ENCODE measurements around the gene ZBTB7A. TPM values are rescaled to one million over a fixed set of nuclear protein-coding genes. Genes with fewer than 3 reads are reported as not detected.
A peak's percentile ranks its signal among the peaks of the same experiment; 100 is the strongest.

Gene ZBTB7A
- total RNA-seq, result 10 to 100 TPM; 67.4 to 72.6 TPM

- Mint-ChIP-seq H3K9me3 (ENCODE audit: low read depth) (no peaks in the 10 kb centered on the region), H3K27ac (peak within 1 kb of the TSS; percentile 89), H3K4me1 (peaks cover 42% of the 10 kb centered on the region), H3K27me3 (no peaks in the 10 kb centered on the region), H3K4me3 (peak within 1 kb of the TSS; percentile 79), H3K36me3 (peaks cover 8% of the 10 kb centered on the region)
- CTCF ChIA-PET, result interaction anchor here (0.8 to 1.1 kb wide), 4 partner anchors 10 to 79 kb away, joined by 3 to 4 read pairs (median 3); no protein-coding TSS in a partner anchor
- ATAC-seq (peak; percentile 48), DNase-seq (peak; percentile 92)
Measured at GRCh38 chr19:4066682-4067395, at the start of gene ZBTB7A. ZBTB7A (minus strand) TSS chr19:4066899; CDS start chr19:4055232, 11,667 bp downstream.

DNA sequence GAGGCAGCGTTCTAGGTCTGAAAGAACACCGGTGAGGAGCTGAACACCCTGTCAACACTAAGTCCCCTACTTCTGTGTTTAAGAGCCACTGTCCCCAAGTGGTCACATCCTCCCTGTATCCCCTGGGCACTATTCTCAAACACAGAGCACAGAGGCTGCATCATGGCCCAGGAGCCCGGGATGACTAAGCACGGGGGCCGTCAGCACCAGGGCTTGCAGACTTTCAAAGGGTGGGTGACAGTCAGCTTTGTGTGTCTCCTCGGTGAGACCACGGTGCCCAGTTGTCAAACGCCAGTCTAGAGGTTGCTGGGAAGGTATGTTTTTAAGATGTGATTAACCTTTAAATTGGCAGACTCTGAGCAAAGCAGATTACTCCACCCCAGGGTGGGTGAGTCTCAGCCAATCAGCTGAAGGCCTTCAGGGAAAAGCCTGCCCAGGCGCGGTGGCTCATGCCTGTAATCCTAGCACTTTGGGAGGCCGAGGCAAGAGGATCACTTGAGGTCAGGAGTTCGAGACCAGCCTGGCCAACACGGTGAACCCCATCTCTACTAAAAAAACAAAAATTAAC lies 49.2 kb upstream of the ZBTB7A start:
- H3K27ac Mint-ChIP-seq, result peak overlapping the region; percentile 87
- H3K27me3 Mint-ChIP-seq, result no peaks in the 10 kb centered on the region
- no peak overlapping the region for H3K4me3 Mint-ChIP-seq
- peaks cover 57% of the 10 kb centered on the region for H3K4me1 Mint-ChIP-seq
- no peaks in the 10 kb centered on the region for H3K9me3 Mint-ChIP-seq (ENCODE audit: low read depth)
- ATAC-seq (peak; percentile 31), DNase-seq (no peak)
- peaks cover 48% of the 10 kb centered on the region for H3K36me3 Mint-ChIP-seq
- CTCF ChIA-PET, result interaction anchor here (0.6 to 2.5 kb wide), 8 partner anchors 9 to 53 kb away, joined by 3 to 17 read pairs (median 4); partner anchors contain the start of genes CREB3L3 and MAP2K2

DNA sequence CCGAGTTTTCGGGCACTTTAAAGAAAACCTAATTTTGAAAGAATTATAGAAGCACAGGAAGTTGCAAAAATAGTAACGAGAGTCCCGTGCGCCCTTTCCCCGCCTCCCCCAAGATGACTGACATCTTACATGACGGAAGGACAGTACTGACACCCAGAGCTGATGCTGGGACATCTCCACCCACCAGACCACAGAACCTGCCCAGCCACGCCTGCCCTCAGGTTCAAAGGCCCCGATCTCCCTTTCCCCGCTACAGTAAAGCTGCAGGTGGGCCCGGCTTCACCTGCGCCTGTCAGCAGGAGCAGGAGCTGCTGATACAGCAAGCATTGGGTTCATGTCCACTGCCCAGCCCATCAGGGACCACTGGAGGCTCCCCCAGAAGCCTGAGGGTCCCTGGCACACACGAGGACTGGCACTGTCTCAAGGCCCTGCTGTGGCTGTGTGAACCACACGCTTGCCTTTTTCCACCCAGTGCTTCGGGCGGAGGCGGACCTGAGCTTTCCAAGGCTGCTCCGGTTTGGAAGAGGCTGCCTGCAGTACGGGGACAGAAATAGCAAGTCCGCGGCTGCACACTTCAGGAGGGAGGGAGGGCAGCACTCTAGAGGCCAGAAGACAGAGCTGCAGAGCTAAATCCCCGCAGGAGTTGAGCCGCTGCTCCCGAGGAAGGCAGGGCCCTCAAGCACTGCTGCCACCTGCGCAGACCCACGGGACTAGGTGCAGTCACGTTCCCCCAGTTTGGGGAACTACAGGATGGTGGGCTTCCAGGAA lies 48.5 kb upstream of the ZBTB7A start:
- peak; percentile 99 for ATAC-seq
- CTCF ChIA-PET, result interaction anchor here (0.6 to 2.5 kb wide), 12 partner anchors 9 to 128 kb away, joined by 3 to 17 read pairs (median 4); partner anchors contain the start of genes CREB3L3 and MAP2K2
- Mint-ChIP-seq H3K4me1 (peaks cover 61% of the 10 kb centered on the region), H3K4me3 (peak overlapping the region; percentile 40), H3K27me3 (no peaks in the 10 kb centered on the region), H3K9me3 (ENCODE audit: low read depth) (no peaks in the 10 kb centered on the region), H3K27ac (peak overlapping the region; percentile 87), H3K36me3 (peaks cover 52% of the 10 kb centered on the region)
- peak; percentile 91 for DNase-seq

DNA sequence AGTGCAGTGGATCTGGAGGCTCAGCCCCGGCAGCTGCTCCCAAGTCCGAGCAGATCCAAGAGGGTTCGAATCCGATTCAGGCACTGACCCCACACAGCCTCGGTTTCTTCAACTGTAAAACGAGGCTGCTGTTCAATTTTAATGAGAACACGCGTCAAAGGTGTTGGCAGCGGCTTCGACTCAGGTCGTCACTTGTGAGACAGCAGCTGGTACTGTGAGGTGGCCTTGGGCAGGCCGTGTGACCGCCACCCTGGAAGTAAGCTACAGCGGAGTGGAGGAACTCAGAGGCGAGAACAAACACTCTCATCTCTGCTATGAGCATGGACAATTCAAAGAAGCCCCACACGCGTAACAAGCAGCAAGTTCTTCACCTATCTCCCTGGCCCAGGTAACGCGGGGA lies 47.5 kb upstream of the ZBTB7A start:
- no peak for DNase-seq
- CTCF ChIA-PET, result interaction anchor here (0.9 to 2.5 kb wide), 5 partner anchors 10 to 127 kb away, joined by 3 to 17 read pairs (median 8); no protein-coding TSS in a partner anchor
- no peaks in the 10 kb centered on the region for H3K27me3 Mint-ChIP-seq
- ATAC-seq, result no peak
- H3K4me1 Mint-ChIP-seq, result peaks cover 67% of the 10 kb centered on the region
- no peaks in the 10 kb centered on the region for H3K9me3 Mint-ChIP-seq (ENCODE audit: low read depth)
- no peak overlapping the region for H3K4me3 Mint-ChIP-seq
- H3K27ac Mint-ChIP-seq, result peak overlapping the region; percentile 78
- peaks cover 58% of the 10 kb centered on the region for H3K36me3 Mint-ChIP-seq

GRCh38 chr19:4113398-4114088 lies 46.8 kb upstream of the ZBTB7A start:
- no peak overlapping the region for H3K4me3 Mint-ChIP-seq
- ATAC-seq, result no peak
- H3K4me1 Mint-ChIP-seq, result peaks cover 73% of the 10 kb centered on the region
- DNase-seq, result no peak
- H3K27ac Mint-ChIP-seq, result peak overlapping the region; percentile 72
- no peaks in the 10 kb centered on the region for H3K27me3 Mint-ChIP-seq
- H3K36me3 Mint-ChIP-seq, result peaks cover 65% of the 10 kb centered on the region
- no peaks in the 10 kb centered on the region for H3K9me3 Mint-ChIP-seq (ENCODE audit: low read depth)
- CTCF ChIA-PET, result interaction anchor here (1.1 to 2.3 kb wide), 3 partner anchors 22 to 126 kb away, joined by 3 to 8 read pairs (median 3); no protein-coding TSS in a partner anchor

GRCh38 chr19:4112367-4112766 lies 45.7 kb upstream of the ZBTB7A start:
- H3K4me1 Mint-ChIP-seq, result peaks cover 78% of the 10 kb centered on the region
- H3K27ac Mint-ChIP-seq, result no peak overlapping the region

DNA sequence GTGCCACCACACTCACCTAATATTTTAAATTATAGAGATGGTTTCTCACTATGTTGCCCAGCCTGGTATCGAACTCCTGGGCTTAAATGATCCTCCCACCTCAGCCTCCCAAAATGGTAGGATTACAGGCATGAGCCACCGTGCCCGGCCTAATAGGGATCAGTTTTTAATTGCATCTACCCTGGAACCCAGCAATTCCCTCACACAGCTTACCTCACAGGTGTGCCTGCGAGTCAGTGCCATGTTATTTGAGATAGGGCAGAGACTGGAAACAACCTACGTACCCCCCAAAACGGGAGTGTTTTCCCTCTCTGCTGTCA lies 42.9 kb upstream of the ZBTB7A start:
- CTCF ChIA-PET, result interaction anchor here (0.8 to 1.8 kb wide), 12 partner anchors 9 to 233 kb away, joined by 3 to 24 read pairs (median 4); partner anchors contain the start of genes EEF2 and MPND
- peaks cover 77% of the 10 kb centered on the region for H3K4me1 Mint-ChIP-seq
- H3K27ac Mint-ChIP-seq, result peak overlapping the region; percentile 100
- H3K9me3 Mint-ChIP-seq (ENCODE audit: low read depth), result no peaks in the 10 kb centered on the region
- DNase-seq (no peak), ATAC-seq (no peak)
- H3K4me3 Mint-ChIP-seq, result peak overlapping the region; percentile 41
- no peaks in the 10 kb centered on the region for H3K27me3 Mint-ChIP-seq
- peaks cover 74% of the 10 kb centered on the region for H3K36me3 Mint-ChIP-seq

More at GRCh38 chr19:4112367-4112766, 45.7 kb upstream of the ZBTB7A start:
- H3K4me3 Mint-ChIP-seq, result no peak overlapping the region
- H3K9me3 Mint-ChIP-seq (ENCODE audit: low read depth), result no peaks in the 10 kb centered on the region
- no peak for ATAC-seq
- no peak for DNase-seq
- H3K36me3 Mint-ChIP-seq, result peaks cover 71% of the 10 kb centered on the region
- CTCF ChIA-PET, result interaction anchor here (1.4 kb wide), 1 partner anchor 23 kb away, joined by 3 read pairs; no protein-coding TSS in a partner anchor
- no peaks in the 10 kb centered on the region for H3K27me3 Mint-ChIP-seq

- DNase-seq (peak; percentile 94), ATAC-seq (peak; percentile 68)
- Mint-ChIP-seq H3K27ac (peak overlapping the region; percentile 100), H3K27me3 (no peaks in the 10 kb centered on the region), H3K36me3 (peaks cover 70% of the 10 kb centered on the region), H3K4me3 (peak overlapping the region; percentile 41), H3K9me3 (ENCODE audit: low read depth) (no peaks in the 10 kb centered on the region), H3K4me1 (peaks cover 77% of the 10 kb centered on the region)
- CTCF ChIA-PET, result interaction anchor here (0.8 to 1.8 kb wide), 12 partner anchors 9 to 234 kb away, joined by 3 to 24 read pairs (median 4); partner anchors contain the start of genes EEF2 and MPND
Measured at GRCh38 chr19:4108767-4109625, 42.3 kb upstream of the ZBTB7A start.

- no peak for ATAC-seq
- H3K4me3 Mint-ChIP-seq, result no peak overlapping the region
- DNase-seq, result no peak
- no peaks in the 10 kb centered on the region for H3K27me3 Mint-ChIP-seq
- H3K36me3 Mint-ChIP-seq, result peaks cover 40% of the 10 kb centered on the region
- peak overlapping the region; percentile 98 for H3K27ac Mint-ChIP-seq
- CTCF ChIA-PET, result interaction anchor here (1.8 to 3.1 kb wide), 4 partner anchors 10 to 37 kb away, joined by 9 to 30 read pairs (median 19); no protein-coding TSS in a partner anchor
- H3K9me3 Mint-ChIP-seq (ENCODE audit: low read depth), result no peaks in the 10 kb centered on the region
- peaks cover 44% of the 10 kb centered on the region for H3K4me1 Mint-ChIP-seq
Measured at GRCh38 chr19:4103080-4103433, 36.4 kb upstream of the ZBTB7A start.

GRCh38 chr19:4102339-4103079 lies 35.8 kb upstream of the ZBTB7A start:
- CTCF ChIA-PET, result no interaction called here
- Mint-ChIP-seq H3K27ac (no peak overlapping the region), H3K4me1 (peaks cover 39% of the 10 kb centered on the region), H3K36me3 (peaks cover 37% of the 10 kb centered on the region), H3K9me3 (ENCODE audit: low read depth) (no peaks in the 10 kb centered on the region), H3K4me3 (no peak overlapping the region), H3K27me3 (no peaks in the 10 kb centered on the region)
- ATAC-seq (no peak), DNase-seq (no peak)

- H3K27me3 Mint-ChIP-seq, result no peaks in the 10 kb centered on the region
- H3K4me3 Mint-ChIP-seq, result no peak overlapping the region
- H3K36me3 Mint-ChIP-seq, result peaks cover 37% of the 10 kb centered on the region
- H3K4me1 Mint-ChIP-seq, result peaks cover 32% of the 10 kb centered on the region
- ATAC-seq, result no peak
- no peak for DNase-seq
- no peaks in the 10 kb centered on the region for H3K9me3 Mint-ChIP-seq (ENCODE audit: low read depth)
- H3K27ac Mint-ChIP-seq, result no peak overlapping the region
- CTCF ChIA-PET, result interaction anchor here (1.2 kb wide), 1 partner anchor 12 kb away, joined by 4 read pairs; no protein-coding TSS in a partner anchor
Measured at GRCh38 chr19:4101496-4101770, 34.7 kb upstream of the ZBTB7A start.
